Pancreas (tissue), 10 donors: ENCODE results near the gene AIFM1. TPM values are rescaled to one million over a fixed set of nuclear protein-coding genes. Genes with fewer than 3 reads are reported as not detected.
A peak's percentile ranks its signal among the peaks of the same experiment; 100 is the strongest.

ENCODE experiments used
- ATAC-seq, 4 donors: fragments of 200-7000 bp; cut with Tn5 transposase; one replicate each; pipeline versions ENCODE4 v1.8.0 to v1.9.1; 2020; ENCODE audit warnings: mild to moderate bottlenecking in 4 of 4, moderate library complexity in 4 of 4
- DNase-seq, 6 donors: peaks; one replicate each; pipeline ENCODE4 v3.0.0-alpha.2; 2020
- FAIRE-seq: peaks from 2 replicates; lab custom pipeline; 2012; peaks lifted over from hg19 to GRCh38; lab: Jason Lieb, UNC
- H3K27ac ChIP-seq, 4 donors: fragments of 200-600 bp; sonication (generic); 1 replicate in 3 of 4; 2 replicates in 1 of 4; pipeline versions ENCODE4 v1.5.0 to v1.8.0; 2020
- H3K27me3 ChIP-seq, 4 donors: fragments of 200-600 bp; one replicate each; pipeline ENCODE4 v1.8.0; 2021
- H3K36me3 ChIP-seq, 3 donors: fragments of 200-600 bp; sonication (generic) in 1 of 3; one replicate each; pipeline versions ENCODE4 v1.5.0 to v1.8.0; 2020 to 2021
- H3K4me1 ChIP-seq, 3 donors: fragments of 200-600 bp; one replicate each; pipeline ENCODE4 v1.8.0; 2021
- H3K4me3 ChIP-seq, 4 donors: fragments of 200-600 bp; sonication (generic) in 2 of 4; one replicate each; pipeline versions ENCODE4 v1.5.0 to v1.8.0; 2020 to 2021
- H3K9me3 ChIP-seq, 4 donors: fragments of 200-600 bp; one replicate each; pipeline ENCODE4 v1.8.0; 2021
- WGBS, 2 donors: extraction: QIAGEN DNeasy Blood & Tissue Kit; methylation state at CpG; one replicate each; pipeline ENCODE4 v1.1.7; 2013; 5-methylcytosine and 5-hydroxymethylcytosine counted together
- intact Hi-C, 3 donors: fragments of 100-400 bp; cut with DNase I; formaldehyde crosslinking; loops; one replicate each; pipeline versions ENCODE4 v1.11.1 to v1.14.2; 2022
- polyA plus RNA-seq, 2 donors: library from polyadenylated mRNA; stranded (reverse); fragments of 200-250 nt; gene quantifications; one replicate each; pipeline ENCODE4 v1.2.3, GENCODE V29; 2013
- total RNA-seq, 6 donors: library from RNA; stranded (reverse); fragmentation: NEBNext Ultra II Directional in 4 of 6; extraction: Animal tissue kit (Norgen Biotek cat#: 25700) in 4 of 6; gene quantifications; one replicate each; pipeline versions ENCODE4 v1.2.1 to v1.2.4, GENCODE V29; 2021 to 2023
- TF ChIP-seq, protein P1 (sequence below), 4 donors: fragments of 200-600 bp; sonication (generic) in 3 of 4; IDR thresholded peaks; one replicate each; pipeline versions ENCODE4 v1.5.0 to v1.8.0; 2021; ENCODE audit warnings: antibody characterized with exemption in 4 of 4
- donor health status: healthy with polysubstance abuse.
- donor health status: DM: no; HTN: no; CAD: no; lungs with moderate emphysema.
- donor health status: DM: no; HTN: no; CAD: no.
- donor health status: control.
- donor health status: control.
- donor health status: Bipolar disorder and iron deficiency.
- donor health status: DM: yes; HTN: yes; CAD: no.
- donor health status: DM: no; HTN: no; CAD: no.
- donor health status: DM: no; HTN: no; CAD: no.
- donor health status: DM: yes; HTN: yes; CAD: no.

AIFM1 gene
- total and polyA plus RNA-seq, 8 donors, result 12.1 to 19.7 (median 15.3) TPM

DNA sequence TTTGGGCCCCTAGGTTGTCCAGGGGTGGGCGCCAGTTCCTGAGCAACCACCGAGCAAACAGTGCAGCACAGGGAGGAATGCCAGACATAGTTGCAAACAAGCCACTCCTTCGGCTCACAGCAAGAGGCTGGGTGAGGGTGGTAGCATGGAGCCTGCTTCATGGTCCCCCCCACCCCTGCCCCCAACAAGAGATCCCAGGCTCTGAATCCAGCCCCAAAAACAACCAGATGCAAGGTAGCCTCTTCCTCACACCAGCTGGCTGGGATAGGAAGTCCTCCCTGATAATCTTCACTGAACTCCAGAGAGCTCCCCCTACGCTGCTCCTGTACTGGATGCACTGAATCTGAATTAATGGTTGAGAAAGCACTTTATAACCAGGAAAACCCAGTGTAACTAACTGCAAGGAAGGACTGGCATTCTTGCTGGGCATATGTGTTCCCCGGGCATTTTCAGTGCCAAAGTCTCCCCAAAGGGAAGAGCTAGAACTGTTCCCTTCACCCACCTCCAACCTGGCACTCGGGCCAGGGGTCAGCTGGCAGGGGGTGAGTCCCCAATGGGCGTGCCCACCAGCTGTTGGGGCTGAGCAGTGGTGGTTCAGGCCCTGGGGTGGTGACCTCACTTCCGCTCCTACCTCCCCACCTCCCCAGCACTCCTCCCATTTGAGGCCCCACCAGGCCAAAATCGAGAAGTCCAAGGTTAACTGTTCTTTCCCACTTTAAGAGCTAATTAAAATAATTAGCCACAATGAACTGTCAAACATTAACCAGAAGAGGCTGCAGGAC is 56.8 kb downstream of the AIFM1 start:
- Histone ChIP-seq H3K4me1 (no peaks in the 10 kb centered on the region), H3K4me3 (peak overlapping the region in 1 of 4 donors; percentile 52), H3K27me3 (no peaks in the 10 kb centered on the region), H3K9me3 (no peaks in the 10 kb centered on the region), H3K27ac (no peak overlapping the region), H3K36me3 (no peaks in the 10 kb centered on the region)
- 63 to 67% methylated on average over 9 of the region's 9 CpGs for WGBS, 2 donors
- DNase-seq (no peak), ATAC-seq (peak in 2 of 4 donors; percentile 12 to 27), FAIRE-seq (no peak)
- intact Hi-C loops, result no loop called here
- TF ChIP-seq, protein P1, sequence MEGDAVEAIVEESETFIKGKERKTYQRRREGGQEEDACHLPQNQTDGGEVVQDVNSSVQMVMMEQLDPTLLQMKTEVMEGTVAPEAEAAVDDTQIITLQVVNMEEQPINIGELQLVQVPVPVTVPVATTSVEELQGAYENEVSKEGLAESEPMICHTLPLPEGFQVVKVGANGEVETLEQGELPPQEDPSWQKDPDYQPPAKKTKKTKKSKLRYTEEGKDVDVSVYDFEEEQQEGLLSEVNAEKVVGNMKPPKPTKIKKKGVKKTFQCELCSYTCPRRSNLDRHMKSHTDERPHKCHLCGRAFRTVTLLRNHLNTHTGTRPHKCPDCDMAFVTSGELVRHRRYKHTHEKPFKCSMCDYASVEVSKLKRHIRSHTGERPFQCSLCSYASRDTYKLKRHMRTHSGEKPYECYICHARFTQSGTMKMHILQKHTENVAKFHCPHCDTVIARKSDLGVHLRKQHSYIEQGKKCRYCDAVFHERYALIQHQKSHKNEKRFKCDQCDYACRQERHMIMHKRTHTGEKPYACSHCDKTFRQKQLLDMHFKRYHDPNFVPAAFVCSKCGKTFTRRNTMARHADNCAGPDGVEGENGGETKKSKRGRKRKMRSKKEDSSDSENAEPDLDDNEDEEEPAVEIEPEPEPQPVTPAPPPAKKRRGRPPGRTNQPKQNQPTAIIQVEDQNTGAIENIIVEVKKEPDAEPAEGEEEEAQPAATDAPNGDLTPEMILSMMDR (IDR thresholded peaks at IDR 0.05), result no peak

DNA sequence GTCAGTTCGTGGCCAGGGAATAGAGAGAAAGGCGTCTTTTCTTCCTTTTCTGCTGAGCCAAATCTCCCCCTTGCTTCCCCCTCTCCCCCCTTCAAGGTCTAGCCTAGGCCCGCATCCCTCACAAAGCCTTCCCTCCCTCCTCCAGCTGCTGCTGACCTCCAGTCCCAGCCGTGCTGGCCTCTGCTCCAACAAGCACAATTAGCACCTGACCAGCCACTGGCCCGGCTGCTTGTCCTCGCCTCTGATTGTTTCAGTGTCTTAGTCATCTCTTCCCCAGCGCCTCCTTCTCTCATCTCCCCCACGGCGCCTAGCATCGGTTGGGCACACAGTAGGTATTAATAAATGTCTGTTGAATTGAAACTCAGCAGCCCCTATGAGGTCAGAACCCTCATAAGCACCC is 59.6 kb downstream of the AIFM1 start:
- 61 to 70% methylated on average over 10 of the region's 10 CpGs for WGBS, 2 donors
- DNase-seq, result no peak
- no peaks in the 10 kb centered on the region for H3K4me1 ChIP-seq
- no peak for ATAC-seq
- TF ChIP-seq, protein P1 (IDR thresholded peaks at IDR 0.05), result no peak
- no peak overlapping the region for H3K27ac ChIP-seq
- H3K27me3 ChIP-seq, result no peaks in the 10 kb centered on the region
- no peaks in the 10 kb centered on the region for H3K9me3 ChIP-seq
- H3K36me3 ChIP-seq, result no peaks in the 10 kb centered on the region
- no peak overlapping the region for H3K4me3 ChIP-seq
- intact Hi-C loops, result no loop called here
- FAIRE-seq, result no peak

DNA sequence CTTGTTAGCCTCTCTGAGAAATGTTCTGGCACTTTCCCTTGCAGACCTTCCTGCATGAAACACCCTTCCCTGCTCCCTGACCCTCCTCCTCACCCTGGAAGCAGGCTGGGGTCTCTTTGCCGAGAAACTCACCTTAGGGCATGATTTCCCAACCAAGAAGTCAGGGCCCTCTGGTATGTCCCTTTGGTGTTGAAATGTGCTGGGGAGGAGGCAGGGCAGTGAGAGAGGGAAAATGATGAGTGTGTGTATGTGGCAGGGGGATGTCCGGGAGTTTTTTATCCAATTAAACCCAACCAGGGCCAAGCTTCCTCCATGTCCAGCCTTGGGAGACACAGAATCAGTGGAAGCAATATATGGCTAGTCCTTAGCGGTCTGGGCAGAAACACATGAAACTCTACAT is 60.4 kb downstream of the AIFM1 start:
- TF ChIP-seq, protein P1 (IDR thresholded peaks at IDR 0.05), result no peak
- no peaks in the 10 kb centered on the region for H3K4me1 ChIP-seq

DNA sequence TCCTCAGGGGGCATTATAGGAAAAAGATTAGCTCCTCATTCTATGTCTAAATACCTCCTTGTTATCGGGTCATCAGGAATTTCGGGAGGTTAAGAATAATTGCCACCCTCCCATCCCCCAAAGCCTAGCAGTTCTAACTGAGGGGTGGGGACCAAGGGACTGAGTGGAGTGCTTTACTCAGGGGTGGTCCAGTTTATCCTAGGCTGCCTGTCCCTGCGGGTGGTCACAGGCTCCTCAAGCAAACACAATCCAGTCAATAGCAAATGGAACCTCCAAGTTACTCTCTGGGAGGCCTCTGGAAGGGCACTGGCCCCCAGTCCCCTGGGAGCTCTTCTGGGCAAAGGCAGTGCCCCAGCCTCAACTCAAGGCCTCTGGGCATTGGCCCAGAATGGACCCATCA is 62.0 kb downstream of the AIFM1 start:
- TF ChIP-seq, protein P1 (IDR thresholded peaks at IDR 0.05), result no peak
- WGBS, 2 donors, result 63 to 65% methylated on average over 3 of the region's 3 CpGs
- intact Hi-C loops, result no loop called here
- Histone ChIP-seq H3K4me1 (no peaks in the 10 kb centered on the region), H3K4me3 (no peak overlapping the region), H3K27ac (no peak overlapping the region), H3K27me3 (no peaks in the 10 kb centered on the region), H3K9me3 (no peaks in the 10 kb centered on the region), H3K36me3 (no peaks in the 10 kb centered on the region)
- DNase-seq, result no peak
- no peak for FAIRE-seq
- no peak for ATAC-seq

More for the DNA sequence above, 60.4 kb downstream of the AIFM1 start:
- 61 to 71% methylated on average over 3 of the region's 3 CpGs for WGBS, 2 donors
- Histone ChIP-seq H3K9me3 (no peaks in the 10 kb centered on the region), H3K4me3 (no peak overlapping the region), H3K27ac (no peak overlapping the region), H3K36me3 (no peaks in the 10 kb centered on the region), H3K27me3 (no peaks in the 10 kb centered on the region)
- intact Hi-C loops, result no loop called here
- no peak for DNase-seq
- FAIRE-seq, result no peak
- ATAC-seq, result no peak

DNA sequence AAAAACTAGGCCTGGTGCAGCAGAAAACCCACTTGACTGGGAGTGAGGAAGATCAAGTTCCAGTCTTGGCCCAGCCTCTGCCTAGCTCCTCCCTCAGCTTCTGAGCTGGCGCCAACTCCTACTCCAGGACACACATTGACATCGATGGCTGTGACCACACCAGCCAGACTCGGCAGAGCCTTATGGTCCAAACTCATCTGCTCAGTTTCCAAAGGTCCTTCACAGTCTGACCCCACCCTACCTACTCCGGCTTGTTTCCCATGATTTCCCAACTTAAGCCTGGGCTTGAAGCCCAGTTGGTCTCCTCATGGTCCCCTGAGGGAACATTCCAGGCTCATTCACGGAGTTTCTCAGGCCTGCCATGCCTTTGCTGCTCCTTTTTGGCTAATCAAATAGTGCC is 65.5 kb downstream of the AIFM1 start:
- H3K27ac ChIP-seq, result no peak overlapping the region
- FAIRE-seq (no peak), ATAC-seq (peak in 3 of 4 donors; percentile 24 to 58 (median 49)), DNase-seq (peak in 1 of 6 donors; percentile 21)
- intact Hi-C loops, result no loop called here
- no peaks in the 10 kb centered on the region for H3K4me1 ChIP-seq
- no peaks in the 10 kb centered on the region for H3K27me3 ChIP-seq
- TF ChIP-seq, protein P1 (IDR thresholded peaks at IDR 0.05), result no peak
- no peaks in the 10 kb centered on the region for H3K36me3 ChIP-seq
- no peaks in the 10 kb centered on the region for H3K9me3 ChIP-seq
- WGBS, 2 donors, result 81 to 85% methylated on average over 5 of the region's 5 CpGs
- no peak overlapping the region for H3K4me3 ChIP-seq
